H1 (cell line): ENCODE data around the gene TRA2A. TPM values are rescaled to one million over a fixed set of nuclear protein-coding genes. Genes with fewer than 3 reads are reported as not detected.
A peak's percentile ranks its signal among the peaks of the same experiment; 100 is the strongest.

Experiments
- CTCF ChIA-PET: fragments of 300-600 bp; sonication (Branson Sonifier 250); formaldehyde crosslinking; loops from one replicate; lab custom pipeline; 2021; ENCODE audit not compliant: partially characterized antibody; lab: Charles Lee
- POLR2A ChIA-PET: fragments of 300-600 bp; sonication (Branson Sonifier 250); formaldehyde crosslinking; loops from one replicate; lab custom pipeline; 2021; ENCODE audit warnings: inconsistent platforms; ENCODE audit not compliant: partially characterized antibody; lab: Charles Lee
- DNase-seq, 2 experiments: peaks; one replicate each; pipeline versions ENCODE4 v3.0.0 to v3.0.0-alpha.2; 2010 to 2022; ENCODE audit warnings: low spot score in 2 of 2, low read depth in 1 of 2, mixed read lengths in 1 of 2
- FAIRE-seq: peaks from 2 replicates; lab custom pipeline; 2011; peaks lifted over from hg19 to GRCh38; lab: Jason Lieb, UNC
- H2AFZ ChIP-seq: 2 replicates; pipeline ENCODE4 v1.8.1; 2012; ENCODE audit warnings: low read length, inconsistent platforms
- H2AK5ac ChIP-seq: 2 replicates; pipeline ENCODE4 v1.6.1; 2013; ENCODE audit warnings: low read depth, low read length
- H2BK120ac ChIP-seq: replicated peaks from 2 replicates; pipeline ENCODE3; 2013; ENCODE audit warnings: low read depth, low read length, inconsistent platforms
- H2BK12ac ChIP-seq: 2 replicates; pipeline ENCODE4 v1.6.1; 2013; ENCODE audit warnings: low read depth, low read length
- H2BK15ac ChIP-seq: 2 replicates; pipeline ENCODE4 v1.6.1; 2013; ENCODE audit warnings: low read length
- H2BK20ac ChIP-seq: 2 replicates; pipeline ENCODE4 v1.6.1; 2013; ENCODE audit warnings: low read length
- H2BK5ac ChIP-seq: 2 replicates; pipeline ENCODE4 v1.6.1; 2013; ENCODE audit warnings: low read depth, low read length
- H3K14ac ChIP-seq: 2 replicates; pipeline ENCODE4 v1.6.1; 2013; ENCODE audit warnings: inconsistent platforms; ENCODE audit not compliant: insufficient read length
- H3K18ac ChIP-seq: 2 replicates; pipeline ENCODE4 v1.6.1; 2013; ENCODE audit warnings: low read length; ENCODE audit errors: extremely low read depth
- H3K23ac ChIP-seq: 2 replicates; pipeline ENCODE4 v1.6.1; 2013; ENCODE audit warnings: inconsistent platforms; ENCODE audit not compliant: insufficient read length
- H3K23me2 ChIP-seq: 2 replicates; pipeline ENCODE4 v1.6.1; 2013; ENCODE audit warnings: low read depth, low read length
- H3K27ac ChIP-seq: 2 replicates; pipeline ENCODE4 v1.6.1; 2011; ENCODE audit warnings: low read depth, low read length, inconsistent platforms
- H3K27me3 ChIP-seq, 4 experiments: replicated peaks in 1 of 4; 1 replicate in 1 of 4; 2 replicates in 3 of 4; pipeline versions ENCODE4 v1.6.1 to v1.8.1; 2011 to 2013; ENCODE audit warnings: low read length in 3 of 4, mild to moderate bottlenecking in 3 of 4, inconsistent platforms in 2 of 4, mixed read lengths in 2 of 4, moderate library complexity in 1 of 4; ENCODE audit not compliant: control insufficient read depth in 3 of 4, insufficient read depth in 3 of 4; ENCODE audit errors: extremely low read depth in 1 of 4
- H3K36me3 ChIP-seq, 4 experiments: 2 replicates each; pipeline versions ENCODE4 v1.6.1 to v1.8.1; 2011 to 2013; ENCODE audit warnings: mild to moderate bottlenecking in 4 of 4, low read length in 3 of 4, moderate library complexity in 2 of 4, control low read depth in 1 of 4, inconsistent platforms in 1 of 4; ENCODE audit not compliant: insufficient read depth in 4 of 4, control insufficient read depth in 2 of 4
- H3K4ac ChIP-seq: replicated peaks from 2 replicates; pipeline ENCODE3; 2013; ENCODE audit warnings: low read length, low read depth, mixed read lengths, inconsistent platforms; ENCODE audit not compliant: insufficient read length
- H3K4me1 ChIP-seq, 4 experiments: replicated peaks in 1 of 4; 1 replicate in 1 of 4; 2 replicates in 3 of 4; pipeline versions ENCODE4 v1.6.1 to v1.8.1; 2011 to 2013; ENCODE audit warnings: low read length in 3 of 4, inconsistent platforms in 2 of 4, mixed read lengths in 1 of 4; ENCODE audit not compliant: insufficient read depth in 4 of 4, control insufficient read depth in 3 of 4
- H3K4me2 ChIP-seq, 2 experiments: 2 replicates each; pipeline versions ENCODE4 v1.6.1 to v1.8.1; 2011 to 2013; ENCODE audit warnings: low read depth in 2 of 2, low read length in 2 of 2, control low read depth in 1 of 2, inconsistent platforms in 1 of 2, mild to moderate bottlenecking in 1 of 2; ENCODE audit not compliant: insufficient read depth in 1 of 2
- H3K4me3 ChIP-seq, 4 experiments: fragments of 200-600, 300-600 bp in 1 of 4; sonication (generic), shearing (Covaris generic), sonication (Bioruptor Twin) in 1 of 4; 2 replicates each; pipeline versions ENCODE4 v1.5.1 to v1.8.1; 2011 to 2016; ENCODE audit warnings: low read length in 4 of 4, low read depth in 3 of 4, control low read depth in 2 of 4, inconsistent platforms in 2 of 4, mild to moderate bottlenecking in 2 of 4, mixed read lengths in 1 of 4, moderate library complexity in 1 of 4; ENCODE audit not compliant: insufficient read depth in 2 of 4; ENCODE audit errors: extremely low read depth in 1 of 4
- H3K56ac ChIP-seq: replicated peaks from 2 replicates; pipeline ENCODE3; 2013; ENCODE audit warnings: low read depth, mild to moderate bottlenecking, mixed read lengths, low read length, inconsistent platforms; ENCODE audit not compliant: insufficient read length
- H3K79me1 ChIP-seq: 2 replicates; pipeline ENCODE4 v1.6.1; 2013; ENCODE audit warnings: low read depth, low read length, control low read depth
- H3K79me2 ChIP-seq, 2 experiments: 2 replicates each; pipeline versions ENCODE4 v1.6.1 to v1.8.1; 2012 to 2013; ENCODE audit warnings: low read length in 2 of 2, mild to moderate bottlenecking in 2 of 2, inconsistent platforms in 1 of 2; ENCODE audit not compliant: insufficient read depth in 2 of 2, control insufficient read depth in 1 of 2
- H3K9ac ChIP-seq, 4 experiments: replicated peaks in 1 of 4; 1 replicate in 1 of 4; 2 replicates in 3 of 4; pipeline versions ENCODE4 v1.6.1 to v1.8.1; 2011 to 2013; ENCODE audit warnings: low read depth in 3 of 4, low read length in 3 of 4, control low read depth in 2 of 4, mild to moderate bottlenecking in 2 of 4, moderate library complexity in 2 of 4, inconsistent platforms in 1 of 4; ENCODE audit errors: extremely low read depth in 1 of 4
- H3K9me3 ChIP-seq, 2 experiments: 2 replicates each; pipeline versions ENCODE4 v1.6.1 to v1.8.1; 2012 to 2013; ENCODE audit warnings: mild to moderate bottlenecking in 2 of 2, moderate library complexity in 2 of 2, control low read depth in 1 of 2, inconsistent platforms in 1 of 2, low read depth in 1 of 2, low read length in 1 of 2, mixed read lengths in 1 of 2; ENCODE audit not compliant: insufficient read depth in 2 of 2
- H4K20me1 ChIP-seq, 2 experiments: replicated peaks in 1 of 2; 2 replicates each; pipeline versions ENCODE3 to v1.8.1; 2011 to 2013; ENCODE audit warnings: inconsistent platforms in 2 of 2, low read length in 2 of 2, mild to moderate bottlenecking in 1 of 2; ENCODE audit not compliant: insufficient read depth in 2 of 2, control insufficient read depth in 1 of 2
- H4K5ac ChIP-seq: 2 replicates; pipeline ENCODE4 v1.6.1; 2013; ENCODE audit warnings: low read length, low read depth, mixed read lengths, inconsistent platforms; ENCODE audit not compliant: insufficient read length
- H4K8ac ChIP-seq: 2 replicates; pipeline ENCODE4 v1.8.0; 2013; ENCODE audit warnings: mild to moderate bottlenecking, moderate library complexity, low read length, inconsistent platforms; ENCODE audit not compliant: insufficient read depth; ENCODE audit errors: extremely low read depth
- H4K91ac ChIP-seq: replicated peaks from 2 replicates; pipeline ENCODE3; 2013; ENCODE audit warnings: low read length, mixed read lengths, inconsistent platforms; ENCODE audit not compliant: insufficient read length
- BACH1 ChIP-seq: IDR thresholded peaks from 2 replicates; pipeline ENCODE4 v1.6.1; 2012; ENCODE audit warnings: low read length, improper control_type of control experiment
- CREB1 ChIP-seq: IDR thresholded peaks from 2 replicates; pipeline ENCODE4 v1.6.1; 2012; ENCODE audit warnings: inconsistent platforms
- EGR1 ChIP-seq: IDR thresholded peaks from 2 replicates; pipeline ENCODE4 v1.6.1; 2011; ENCODE audit warnings: low read depth, low read length, borderline replicate concordance
- GTF2F1 ChIP-seq: IDR thresholded peaks from 2 replicates; pipeline ENCODE4 v1.6.1; 2012; ENCODE audit warnings: low read depth, low read length, improper control_type of control experiment, borderline replicate concordance
- NANOG ChIP-seq: IDR thresholded peaks from 2 replicates; pipeline ENCODE4 v1.6.1; 2011; ENCODE audit warnings: low read length, low read depth, mild to moderate bottlenecking, inconsistent platforms; ENCODE audit not compliant: insufficient read depth, poor library complexity, severe bottlenecking
- POU5F1 ChIP-seq: IDR thresholded peaks from 2 replicates; pipeline ENCODE4 v1.6.1; 2011; ENCODE audit warnings: low read depth, mild to moderate bottlenecking, low read length, moderate library complexity
- SP4 ChIP-seq: IDR thresholded peaks from 2 replicates; pipeline ENCODE4 v1.6.1; 2012; ENCODE audit warnings: low read length, inconsistent platforms
- USF2 ChIP-seq: IDR thresholded peaks from 2 replicates; pipeline ENCODE4 v1.6.1; 2011; ENCODE audit warnings: low read length, improper control_type of control experiment
- polyA plus RNA-seq, 7 experiments: library from polyadenylated mRNA; depleted of rRNA in 3 of 7; stranded (reverse) in 5 of 7; unstranded in 2 of 7; fragments of >200 nt in 5 of 7; fragments of 200-250 nt in 2 of 7; gene quantifications; 1 replicate in 5 of 7; 2 replicates in 1 of 7; 4 replicates in 1 of 7; pipeline versions ENCODE4 v1.2.1 to v1.2.3, GENCODE V29; 2011 to 2013; ENCODE audit warnings: missing spikeins in 2 of 7, mixed read lengths in 2 of 7
- total RNA-seq: library from RNA; stranded (reverse); fragmentation: NEBNext Ultra II Directional; extraction: Animal tissue kit (Norgen Biotek cat#: 25700); gene quantifications from 2 replicates; pipeline ENCODE4 v1.2.1, GENCODE V29; 2021

Gene TRA2A
- total and polyA plus RNA-seq, 2 of the 8 experiments (the other 6 are each of a cell fraction or from before 2014, with no cell fraction given), result 116 to 125 TPM

GRCh38 chr7:23472556-23472955 is 59.2 kb downstream of the TRA2A start:
- FAIRE-seq, result no peak
- TF ChIP-seq BACH1 (no peak), POU5F1 (no peak), USF2 (no peak), CREB1 (no peak), GTF2F1 (no peak), SP4 (no peak), NANOG (no peak), EGR1 (no peak)

More at GRCh38 chr7:23472556-23472955, 59.2 kb downstream of the TRA2A start:
- Histone ChIP-seq H2BK20ac (no peak overlapping the region), H4K5ac (peak overlapping the region; percentile 47), H3K4ac (no peak overlapping the region), H3K23ac (no peak overlapping the region), H2BK15ac (no peak overlapping the region), H3K4me3 (peak overlapping the region; percentile 73 to 95 (median 80); a peak in 7 of 8 replicates), H3K27me3 (no peaks in the 10 kb centered on the region), H4K91ac (no peak overlapping the region), H3K79me2 (peaks cover 23 to 76% of the 10 kb centered on the region in 2 experiments), H3K27ac (no peak overlapping the region), H2BK120ac (no peak overlapping the region), H4K20me1 (peaks cover 4 to 10% of the 10 kb centered on the region in 2 experiments), H3K79me1 (no peaks in the 10 kb centered on the region), H3K4me2 (peak overlapping the region; percentile 90 to 93), H4K8ac (no peak overlapping the region), H3K36me3 (peaks cover 0 to 3% (median 0%) of the 10 kb centered on the region in 4 experiments; a peak in 1 of 8 replicates), H2BK12ac (no peak overlapping the region), H2AK5ac (no peak overlapping the region), H3K14ac (no peak overlapping the region), H3K23me2 (peaks cover 13% of the 10 kb centered on the region; the same call in 1 of the 2 replicates), H3K4me1 (peaks cover 0 to 4% (median 4%) of the 10 kb centered on the region in 4 experiments; a peak in 2 of 7 replicates), H3K56ac (no peak overlapping the region), H3K9me3 (no peaks in the 10 kb centered on the region), H2BK5ac (no peak overlapping the region), H3K18ac (no peak overlapping the region), H3K9ac (no peak overlapping the region), H2AFZ (no peak overlapping the region)
- DNase-seq, result no peak
- ChIA-PET POLR2A (interaction anchor here (0.7 to 3.6 kb wide), 17 partner anchors 11 to 356 kb away, joined by 3 to 68 read pairs (median 5); partner anchors contain the start of gene TRA2A), CTCF (interaction anchor here (0.6 to 1.8 kb wide), 5 partner anchors 9 to 115 kb away, joined by 3 to 9 read pairs (median 5); no protein-coding TSS in a partner anchor)
